Measurements from ENCODE around the gene STUM. TPM values are rescaled to one million over a fixed set of nuclear protein-coding genes. Genes with fewer than 3 reads are reported as not detected.

The STUM gene
- total RNA-seq, 1 donor from 2014 or later, result 0.08 TPM

DNA sequence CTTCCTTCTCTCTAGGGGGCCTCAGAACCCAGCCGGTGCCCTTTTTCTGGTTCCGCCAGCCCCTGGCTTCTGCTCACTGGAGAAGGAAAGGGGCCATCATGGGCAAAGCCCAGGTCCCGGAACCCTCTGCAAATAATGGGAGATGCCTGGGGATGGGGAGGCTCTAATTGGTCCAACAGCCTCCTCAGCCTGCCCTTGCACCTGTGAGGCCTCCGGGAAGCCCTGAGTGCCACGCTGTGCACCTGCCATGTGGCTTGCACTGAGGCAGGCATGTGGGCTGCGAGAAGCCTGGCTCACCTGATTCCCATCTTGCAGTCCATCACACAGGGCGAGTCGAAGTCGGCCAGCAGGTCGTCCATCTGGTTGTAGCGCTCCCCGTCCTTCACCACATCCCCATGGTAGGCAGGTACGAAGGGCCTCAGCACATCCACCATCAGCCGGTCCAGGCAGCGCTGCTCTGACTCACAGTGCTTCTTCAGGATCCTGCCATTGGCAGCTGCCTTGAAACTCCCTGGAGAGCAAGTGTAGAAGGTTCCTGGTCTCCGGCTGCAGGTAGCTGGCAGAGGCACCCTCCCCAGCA lies 98.4 kb downstream of the STUM start:
- no peak for DNase-seq (ENCODE audit: low spot score)
- H3K36me3 Mint-ChIP-seq (ENCODE audit: low read depth, unreplicated experiment), result peaks cover 46% of the 10 kb centered on the region

DNA sequence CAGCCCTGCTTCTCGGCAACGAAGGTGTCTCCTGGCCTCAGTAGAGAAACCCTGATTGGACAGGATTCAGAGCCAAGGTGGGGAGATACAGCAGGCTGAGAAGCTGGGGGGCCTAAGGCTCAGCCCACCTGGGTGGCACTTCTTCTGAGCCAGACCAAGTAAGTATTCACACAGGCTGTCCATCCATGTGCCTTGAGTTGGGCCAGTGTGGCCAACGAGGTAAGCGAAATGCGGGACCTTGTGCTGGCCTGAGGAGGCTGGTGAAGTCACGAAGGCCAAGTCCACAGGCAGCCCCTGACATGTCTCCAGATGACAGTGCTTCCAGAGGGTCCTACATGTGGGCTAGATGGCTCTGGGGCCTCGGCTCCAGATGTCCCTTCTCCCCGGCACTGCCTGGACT lies 99.2 kb downstream of the STUM start:
- Mint-ChIP-seq H3K9me3 (ENCODE audit: unreplicated experiment) (no peaks in the 10 kb centered on the region), H3K27me3 (ENCODE audit: unreplicated experiment) (peaks cover 28% of the 10 kb centered on the region), H3K4me3 (ENCODE audit: unreplicated experiment) (no peak overlapping the region), H3K27ac (ENCODE audit: unreplicated experiment) (peak overlapping the region; percentile 83), H3K4me1 (ENCODE audit: unreplicated experiment) (peaks cover 44% of the 10 kb centered on the region), H3K36me3 (ENCODE audit: low read depth, unreplicated experiment) (peaks cover 46% of the 10 kb centered on the region)
- no peak for DNase-seq (ENCODE audit: low spot score)
- TF ChIP-seq CTCF (IDR thresholded peaks at IDR 0.05; ENCODE audit: unreplicated experiment), result no peak

More for the DNA sequence above, 98.4 kb downstream of the STUM start:
- no peak for TF ChIP-seq CTCF (IDR thresholded peaks at IDR 0.05; ENCODE audit: unreplicated experiment)
- H3K9me3 Mint-ChIP-seq (ENCODE audit: unreplicated experiment), result no peaks in the 10 kb centered on the region
- H3K4me1 Mint-ChIP-seq (ENCODE audit: unreplicated experiment), result peaks cover 44% of the 10 kb centered on the region
- H3K4me3 Mint-ChIP-seq (ENCODE audit: unreplicated experiment), result no peak overlapping the region
- no peak overlapping the region for H3K27ac Mint-ChIP-seq (ENCODE audit: unreplicated experiment)
- H3K27me3 Mint-ChIP-seq (ENCODE audit: unreplicated experiment), result peaks cover 25% of the 10 kb centered on the region

- no peak for DNase-seq (ENCODE audit: low spot score)
- Mint-ChIP-seq H3K27ac (ENCODE audit: unreplicated experiment) (peak overlapping the region; percentile 83), H3K27me3 (ENCODE audit: unreplicated experiment) (peaks cover 29% of the 10 kb centered on the region), H3K36me3 (ENCODE audit: low read depth, unreplicated experiment) (peaks cover 49% of the 10 kb centered on the region), H3K4me1 (ENCODE audit: unreplicated experiment) (peaks cover 43% of the 10 kb centered on the region), H3K9me3 (ENCODE audit: unreplicated experiment) (no peaks in the 10 kb centered on the region), H3K4me3 (ENCODE audit: unreplicated experiment) (peak overlapping the region; percentile 73)
- TF ChIP-seq CTCF (IDR thresholded peaks at IDR 0.05; ENCODE audit: unreplicated experiment), result no peak
Measured at GRCh38 chr1:226648421-226648820, 99.9 kb downstream of the STUM start.

- Mint-ChIP-seq H3K27me3 (ENCODE audit: unreplicated experiment) (peaks cover 30% of the 10 kb centered on the region), H3K4me3 (ENCODE audit: unreplicated experiment) (peak overlapping the region; percentile 80), H3K9me3 (ENCODE audit: unreplicated experiment) (no peaks in the 10 kb centered on the region), H3K36me3 (ENCODE audit: low read depth, unreplicated experiment) (peaks cover 50% of the 10 kb centered on the region), H3K4me1 (ENCODE audit: unreplicated experiment) (peaks cover 48% of the 10 kb centered on the region), H3K27ac (ENCODE audit: unreplicated experiment) (peak overlapping the region; percentile 16)
- DNase-seq (ENCODE audit: low spot score), result no peak
- no peak for TF ChIP-seq CTCF (IDR thresholded peaks at IDR 0.05; ENCODE audit: unreplicated experiment)
Measured at GRCh38 chr1:226649244-226649643, 100.7 kb downstream of the STUM start.

DNA sequence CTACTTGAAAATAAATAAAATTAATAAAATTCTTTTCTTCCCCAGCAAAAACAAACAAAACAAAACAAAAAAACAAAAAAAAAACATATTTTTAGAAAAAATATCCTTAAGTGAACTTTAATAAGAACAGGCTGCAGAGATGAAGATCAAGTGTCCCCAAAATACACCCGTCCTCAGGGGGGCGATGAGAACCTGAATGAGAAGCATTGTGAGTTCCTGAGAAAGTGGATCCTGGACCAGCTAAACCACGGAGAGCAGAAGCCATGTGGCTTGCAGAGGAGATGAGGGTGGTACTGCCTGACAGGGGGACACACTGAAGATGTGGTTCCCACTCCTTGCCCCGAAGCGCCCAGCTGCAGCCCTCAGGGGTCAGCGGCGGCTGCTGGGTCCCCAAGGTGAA lies 101.2 kb downstream of the STUM start:
- Mint-ChIP-seq H3K4me3 (ENCODE audit: unreplicated experiment) (no peak overlapping the region), H3K4me1 (ENCODE audit: unreplicated experiment) (peaks cover 53% of the 10 kb centered on the region), H3K9me3 (ENCODE audit: unreplicated experiment) (no peaks in the 10 kb centered on the region), H3K27ac (ENCODE audit: unreplicated experiment) (peak overlapping the region; percentile 99), H3K27me3 (ENCODE audit: unreplicated experiment) (peaks cover 27% of the 10 kb centered on the region), H3K36me3 (ENCODE audit: low read depth, unreplicated experiment) (peaks cover 46% of the 10 kb centered on the region)
- no peak for TF ChIP-seq CTCF (IDR thresholded peaks at IDR 0.05; ENCODE audit: unreplicated experiment)
- DNase-seq (ENCODE audit: low spot score), result peak; percentile 42

All from endothelial cell (in vitro differentiated cells).